Stimulated activated CD4-positive, alpha-beta T cell treated with anti-CD3 and anti-CD28 coated beads, Interleukin-1b, Interleukin-23, amount 100 ng/mL, for 24 hours (primary cell): ENCODE data around the gene SP3.

Source experiments
- DNase-seq, 4 experiments: peaks; one replicate each; pipeline ENCODE4 v3.0.0-alpha.2; 2020; ENCODE audit warnings: low read depth in 4 of 4, low spot score in 1 of 4

SP3 gene

DNA sequence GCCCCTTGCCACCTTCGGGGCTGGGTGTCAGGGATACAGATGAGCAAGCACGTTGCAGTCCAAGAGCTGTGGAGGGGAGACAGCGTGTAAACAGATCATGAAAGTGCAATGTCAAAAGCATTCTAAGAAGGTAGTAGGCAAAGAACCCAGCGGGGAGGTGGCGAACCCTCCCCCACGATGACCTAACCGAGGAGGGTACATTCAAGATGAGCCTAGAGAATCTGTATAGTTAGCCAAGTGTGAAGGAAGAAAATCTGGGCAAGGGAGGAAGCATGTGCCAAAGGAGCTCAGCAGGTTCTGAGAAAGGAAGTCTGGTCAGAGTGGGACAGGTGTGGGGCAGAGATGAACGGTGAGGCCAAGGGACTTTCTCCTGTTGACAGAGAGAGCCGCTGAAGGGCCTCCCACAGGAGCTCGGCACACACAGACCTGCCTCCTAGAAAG is 106.9 kb downstream of the SP3 start:
- DNase-seq, result no peak
